Hematopoietic multipotent progenitor cell treated with erythropoietin and hydrocortisone succinate and interleukin-3 and kit ligand, for 17 days (in vitro differentiated cells): Measurements from ENCODE around the gene ST8SIA1.
"Not testable (repeated sequence)": the region's sequence is repeated elsewhere in the genome, so short reads cannot be mapped to it uniquely, and the experiment has no call there.

ENCODE experiments used
- DNase-seq: peaks from one replicate; pipeline ENCODE4 v3.0.0-alpha.2; 2015; ENCODE audit warnings: low spot score

Gene ST8SIA1

GRCh38 chr12:22334410-22335100, at the start of gene ST8SIA1:
Gene ST8SIA1, minus strand, starts transcription at chr12:22334707. Its CDS starts 475 bp downstream, at chr12:22334232.
- DNase-seq = no peak

DNA sequence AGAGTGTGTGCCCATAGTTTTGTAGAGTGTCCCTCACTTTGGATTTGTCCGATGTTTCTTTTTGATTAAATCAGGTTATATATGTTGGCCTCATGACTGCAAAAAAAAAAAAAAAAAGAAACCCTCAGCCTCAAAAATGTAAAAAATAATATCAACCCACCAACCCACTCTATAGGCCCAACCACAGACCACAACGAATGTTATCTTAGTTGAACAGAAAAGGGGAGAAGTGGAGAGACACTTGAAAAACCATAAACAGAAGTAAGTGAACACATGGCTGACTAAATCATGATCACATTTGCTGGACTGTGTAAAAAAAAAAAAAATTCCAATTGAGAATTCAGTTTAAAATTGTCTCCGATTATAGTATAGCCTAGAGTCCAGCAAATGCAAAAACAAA, 45.5 kb upstream of the ST8SIA1 start:
- DNase-seq = no peak

DNA sequence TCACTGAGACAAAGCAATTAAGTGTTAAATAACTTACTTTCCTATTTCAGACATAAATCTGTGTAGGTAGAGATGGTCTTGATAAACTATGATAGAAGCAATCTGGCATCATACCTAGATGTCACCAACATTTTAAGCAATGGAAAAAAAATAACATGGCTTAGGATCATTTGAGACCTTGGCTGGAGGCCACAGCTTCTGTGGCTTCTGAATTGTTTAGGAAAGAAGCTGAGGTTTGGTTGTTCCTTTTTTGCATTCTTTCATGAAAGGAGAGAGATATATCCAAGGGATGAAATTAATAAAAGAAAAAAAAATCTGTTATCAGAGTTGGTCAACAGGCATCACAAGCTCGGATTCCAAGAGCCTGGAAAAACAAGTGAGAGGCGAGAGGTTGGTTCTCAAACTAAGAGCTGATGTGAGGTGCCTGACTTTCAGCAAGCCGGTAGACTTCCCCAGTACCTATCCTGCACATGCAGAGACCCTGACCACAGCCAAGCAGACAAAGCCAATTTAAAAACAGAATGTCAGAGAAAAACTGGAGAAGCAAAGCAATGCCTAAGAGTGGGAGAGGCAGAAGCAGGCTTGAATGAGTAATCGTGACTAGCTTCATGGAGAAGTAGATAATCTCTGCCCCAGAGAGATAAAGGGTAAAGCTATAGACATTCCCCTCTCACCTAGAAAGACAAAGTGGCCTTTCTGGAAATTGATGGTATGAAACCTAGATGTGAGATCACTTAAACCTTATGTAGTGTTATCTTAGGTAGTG, 43.4 kb upstream of the ST8SIA1 start:
- DNase-seq = no peak

GRCh38 chr12:22376596-22377150, 42.2 kb upstream of the ST8SIA1 start:
- not testable (repeated sequence) for DNase-seq

DNA sequence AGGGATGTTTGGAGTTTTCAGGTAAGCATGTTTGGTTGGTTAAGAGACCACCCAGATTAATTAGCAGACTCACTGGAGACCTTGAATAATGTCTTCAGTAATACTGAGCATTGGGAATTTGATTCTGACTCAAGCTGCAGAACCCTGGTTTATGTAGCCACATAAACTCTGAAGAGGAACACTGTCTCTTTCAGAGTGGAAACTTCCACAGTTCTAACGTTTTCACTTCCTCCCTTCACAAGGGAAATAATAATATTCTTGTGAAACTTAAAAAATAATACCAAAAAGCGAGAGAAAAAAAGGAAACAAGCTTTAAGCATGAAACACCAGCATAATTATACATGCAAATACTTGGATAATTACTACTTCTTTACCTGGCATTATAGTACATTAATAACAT, 40.0 kb upstream of the ST8SIA1 start:
- DNase-seq = no peak

- no peak for DNase-seq
Measured at GRCh38 chr12:22372277-22372837, 37.9 kb upstream of the ST8SIA1 start.

GRCh38 chr12:22366181-22366580, 31.7 kb upstream of the ST8SIA1 start:
- DNase-seq = no peak

- no peak for DNase-seq
Measured at GRCh38 chr12:22361785-22362184, 27.3 kb upstream of the ST8SIA1 start.

- DNase-seq = no peak
Measured at GRCh38 chr12:22360774-22361173, 26.3 kb upstream of the ST8SIA1 start.

- no peak for DNase-seq
Measured at GRCh38 chr12:22357531-22357930, 23.0 kb upstream of the ST8SIA1 start.

- DNase-seq = no peak
Measured at GRCh38 chr12:22356231-22356630, 21.7 kb upstream of the ST8SIA1 start.

GRCh38 chr12:22355011-22355580, 20.6 kb upstream of the ST8SIA1 start:
- DNase-seq = no peak

DNA sequence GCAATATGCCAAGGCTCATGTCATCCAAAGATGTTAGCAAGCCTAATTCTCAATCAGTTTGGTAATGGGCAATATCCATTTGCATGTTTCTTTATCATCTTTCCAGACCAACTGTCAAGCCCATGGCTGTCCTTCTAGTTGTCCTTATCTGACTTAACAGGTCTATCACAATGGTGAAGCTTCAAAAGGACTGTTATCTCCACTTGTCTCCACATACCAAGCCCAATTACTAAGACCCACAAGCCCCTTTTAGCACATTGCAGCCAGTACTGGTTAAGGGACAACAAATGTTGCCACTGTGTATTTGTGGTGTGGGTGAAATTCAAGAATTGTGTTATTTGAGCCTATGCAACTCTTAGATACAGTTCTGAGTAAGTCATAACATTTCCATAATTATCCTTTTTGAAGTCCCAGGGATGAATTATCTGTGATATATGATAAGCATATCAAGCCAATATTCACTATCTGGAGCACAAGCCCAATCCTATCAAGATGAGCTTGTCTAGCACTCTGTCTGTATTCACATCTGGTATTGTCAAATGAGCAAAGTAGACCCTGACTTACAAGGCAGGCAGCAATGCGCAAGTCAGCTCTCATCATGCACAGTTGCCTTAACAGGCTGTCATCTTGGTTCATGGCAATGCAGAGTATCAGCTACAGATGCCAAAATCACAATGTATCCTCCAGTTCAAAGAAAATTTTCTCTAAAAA, 19.3 kb upstream of the ST8SIA1 start:
- no peak for DNase-seq

- no peak for DNase-seq
Measured at GRCh38 chr12:22350886-22351285, 16.4 kb upstream of the ST8SIA1 start.

- no peak for DNase-seq
Measured at GRCh38 chr12:22348208-22348607, 13.7 kb upstream of the ST8SIA1 start.

DNA sequence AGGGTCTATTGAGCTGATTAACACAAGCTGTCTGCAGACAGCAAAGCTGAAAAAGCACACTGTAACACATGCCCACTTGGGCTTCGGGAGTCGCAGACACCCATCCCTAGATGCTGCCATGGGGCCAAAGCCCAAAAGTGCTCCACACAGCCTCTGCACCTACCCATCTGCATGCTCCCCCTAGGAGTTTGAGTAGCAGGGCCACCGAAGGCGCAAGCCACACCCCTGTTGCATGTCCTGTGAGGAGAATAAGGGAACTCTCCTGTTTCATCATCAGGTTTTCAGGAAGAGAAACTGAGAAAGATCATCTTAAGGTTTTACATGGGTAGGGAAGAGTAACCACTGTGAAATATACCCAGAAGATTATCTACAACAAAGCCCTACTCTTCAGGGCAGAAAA, 5.6 kb upstream of the ST8SIA1 start:
- no peak for DNase-seq

- no peak for DNase-seq
Measured at GRCh38 chr12:22339691-22340090, 5.2 kb upstream of the ST8SIA1 start.

GRCh38 chr12:22335794-22336166, 1.3 kb upstream of the ST8SIA1 start:
- DNase-seq = no peak

DNA sequence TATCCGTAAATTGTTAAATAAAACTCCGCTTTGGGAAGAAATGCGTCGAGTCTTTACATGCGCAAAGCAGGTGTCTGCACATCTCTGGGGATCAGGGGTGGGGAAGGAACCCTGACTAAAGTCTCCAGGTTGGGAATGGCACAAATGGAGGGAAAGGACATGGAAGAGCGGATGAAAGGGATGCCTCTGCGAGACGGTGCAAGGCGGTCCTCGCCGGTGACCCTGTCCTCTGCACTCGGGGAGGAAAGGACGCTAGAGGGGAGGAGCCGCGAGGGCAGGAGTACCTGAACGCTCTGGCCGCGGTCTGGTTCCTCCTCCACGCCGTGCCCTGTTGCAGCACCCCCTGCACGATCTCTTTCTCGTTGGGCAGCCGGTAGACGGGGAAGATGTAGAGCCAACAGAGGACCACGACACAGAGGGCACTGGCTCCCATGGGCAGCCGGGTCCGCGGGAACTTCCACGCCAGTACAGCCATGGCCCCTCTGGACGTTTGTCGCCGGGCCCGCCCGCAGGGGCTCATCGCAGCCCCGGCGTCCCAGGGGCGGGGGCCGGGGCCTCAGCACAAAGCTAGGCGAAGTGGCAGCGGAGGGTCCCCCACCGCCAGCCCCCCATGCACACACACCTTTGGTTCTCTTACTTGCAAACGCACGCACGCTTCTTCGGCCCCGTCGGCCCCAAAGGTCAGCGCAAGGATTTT, 646 bp downstream of the ST8SIA1 start:
- no peak for DNase-seq

DNA sequence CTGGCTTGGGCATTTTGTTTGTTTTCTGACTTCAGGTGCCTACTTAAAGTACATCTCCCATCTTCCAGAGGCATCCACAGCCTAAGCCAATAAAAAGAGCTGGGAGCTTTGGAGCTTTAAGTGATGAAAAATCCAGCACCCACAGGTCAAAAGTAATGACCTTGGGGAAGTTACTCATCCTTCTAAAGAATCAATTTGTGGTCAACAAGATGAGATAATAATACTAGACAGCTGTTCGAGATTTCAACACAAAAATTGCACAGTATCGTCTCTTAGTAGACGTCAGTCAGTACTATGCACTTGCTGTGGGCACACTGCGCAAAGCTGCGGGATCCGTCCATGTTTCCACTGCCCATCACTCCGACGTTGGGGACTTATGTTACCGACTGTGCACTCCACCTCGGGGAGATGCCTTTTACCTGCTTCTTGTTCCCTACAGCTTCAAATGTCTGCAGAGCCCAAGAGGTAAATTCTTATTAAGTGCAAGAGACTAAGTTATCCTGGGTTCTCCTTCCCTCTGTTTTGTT, 1.3 kb downstream of the ST8SIA1 start:
- no peak for DNase-seq

- no peak for DNase-seq
Measured at GRCh38 chr12:22332202-22332601, 2.3 kb downstream of the ST8SIA1 start.
